Measurements from ENCODE around the gene RFX5. TPM values are rescaled to one million over a fixed set of nuclear protein-coding genes. Genes with fewer than 3 reads are reported as not detected.
"Not testable (repeated sequence)": the region's sequence is repeated elsewhere in the genome, so short reads cannot be mapped to it uniquely, and the experiment has no call there.

The RFX5 gene
- total RNA-seq, 1 donor from 2014 or later: 262 TPM

DNA sequence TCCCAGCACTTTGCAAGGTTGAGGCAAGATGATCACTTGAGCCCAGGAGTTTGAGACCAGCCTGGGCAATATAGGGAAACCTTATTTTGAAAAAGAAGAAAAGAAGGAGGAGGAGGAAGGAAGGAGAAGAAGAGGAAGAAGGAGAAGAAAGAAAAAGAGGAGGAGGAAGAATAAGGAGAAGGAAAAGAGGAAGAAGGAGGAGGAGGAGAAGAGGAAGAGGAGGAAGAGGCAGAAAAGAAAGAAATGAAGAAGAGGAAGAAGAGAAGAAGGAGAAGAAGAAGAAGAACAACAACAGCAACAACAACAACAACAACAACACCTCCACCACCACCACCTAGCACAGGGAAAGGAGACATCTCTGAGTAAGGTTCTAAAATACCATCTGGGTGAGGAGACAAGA, 14.8 kb upstream of the RFX5 start:
- Mint-ChIP-seq H3K27me3 (no peaks in the 10 kb centered on the region), H3K4me1 (no peaks in the 10 kb centered on the region), H3K36me3 (ENCODE audit: low read depth) (no peaks in the 10 kb centered on the region), H3K9me3 (no peaks in the 10 kb centered on the region), H3K4me3 (no peak overlapping the region), H3K27ac (no peak overlapping the region)
- ChIA-PET POLR2A (no interaction called here), CTCF (no interaction called here)
- TF ChIP-seq, protein P1, sequence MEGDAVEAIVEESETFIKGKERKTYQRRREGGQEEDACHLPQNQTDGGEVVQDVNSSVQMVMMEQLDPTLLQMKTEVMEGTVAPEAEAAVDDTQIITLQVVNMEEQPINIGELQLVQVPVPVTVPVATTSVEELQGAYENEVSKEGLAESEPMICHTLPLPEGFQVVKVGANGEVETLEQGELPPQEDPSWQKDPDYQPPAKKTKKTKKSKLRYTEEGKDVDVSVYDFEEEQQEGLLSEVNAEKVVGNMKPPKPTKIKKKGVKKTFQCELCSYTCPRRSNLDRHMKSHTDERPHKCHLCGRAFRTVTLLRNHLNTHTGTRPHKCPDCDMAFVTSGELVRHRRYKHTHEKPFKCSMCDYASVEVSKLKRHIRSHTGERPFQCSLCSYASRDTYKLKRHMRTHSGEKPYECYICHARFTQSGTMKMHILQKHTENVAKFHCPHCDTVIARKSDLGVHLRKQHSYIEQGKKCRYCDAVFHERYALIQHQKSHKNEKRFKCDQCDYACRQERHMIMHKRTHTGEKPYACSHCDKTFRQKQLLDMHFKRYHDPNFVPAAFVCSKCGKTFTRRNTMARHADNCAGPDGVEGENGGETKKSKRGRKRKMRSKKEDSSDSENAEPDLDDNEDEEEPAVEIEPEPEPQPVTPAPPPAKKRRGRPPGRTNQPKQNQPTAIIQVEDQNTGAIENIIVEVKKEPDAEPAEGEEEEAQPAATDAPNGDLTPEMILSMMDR (IDR thresholded peaks at IDR 0.05): no peak
- DNase-seq (no peak), ATAC-seq (ENCODE audit: low read depth) (no peak)
- intact Hi-C loops (cut with micrococcal nuclease): no loop called here

DNA sequence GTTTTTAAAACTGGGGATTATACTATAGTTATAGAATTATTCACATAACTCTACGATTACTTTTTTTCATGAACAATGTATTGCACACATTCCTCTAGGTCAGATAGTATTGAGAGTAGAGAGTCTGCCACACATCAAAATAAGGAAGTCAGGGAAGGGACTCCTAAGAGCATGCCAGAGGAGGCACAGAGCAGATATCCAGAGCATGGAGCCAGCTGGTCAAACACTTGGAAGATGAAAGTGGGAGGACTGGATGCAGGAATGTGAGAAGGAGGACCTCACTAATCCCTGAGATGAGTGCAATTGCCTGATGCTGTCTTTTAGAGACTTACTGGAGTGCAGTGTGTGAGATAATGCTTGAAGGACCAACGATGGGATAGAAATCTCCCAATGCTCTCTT, 9.6 kb upstream of the RFX5 start:
- no peak for ATAC-seq (ENCODE audit: low read depth)
- H3K27me3 Mint-ChIP-seq: no peaks in the 10 kb centered on the region
- intact Hi-C loops (cut with micrococcal nuclease): no loop called here

GRCh38 chr1:151352021-151352718, 5.1 kb upstream of the RFX5 start:
- ChIA-PET CTCF (no interaction called here), POLR2A (interaction anchor here (0.6 to 5.5 kb wide), 3 partner anchors 25 to 282 kb away, joined by 4 to 61 read pairs (median 4); partner anchors contain the start of genes PI4KB and PSMB4)
- Mint-ChIP-seq H3K36me3 (ENCODE audit: low read depth) (peaks cover 3% of the 10 kb centered on the region), H3K4me1 (peaks cover 15% of the 10 kb centered on the region), H3K4me3 (no peak overlapping the region), H3K27ac (no peak overlapping the region), H3K9me3 (peaks cover 4% of the 10 kb centered on the region), H3K27me3 (no peaks in the 10 kb centered on the region)
- DNase-seq: no peak
- TF ChIP-seq, protein P1 (IDR thresholded peaks at IDR 0.05): no peak
- intact Hi-C loops (cut with micrococcal nuclease): no loop called here
- ATAC-seq (ENCODE audit: low read depth): no peak

More for the DNA sequence above, 9.6 kb upstream of the RFX5 start:
- TF ChIP-seq, protein P1 (IDR thresholded peaks at IDR 0.05): no peak
- POLR2A ChIA-PET: interaction anchor here (0.7 to 1.1 kb wide), 2 partner anchors 10 to 16 kb away, joined by 3 read pairs; partner anchors contain the start of gene RFX5
- Mint-ChIP-seq H3K4me3 (no peak overlapping the region), H3K9me3 (peaks cover 4% of the 10 kb centered on the region), H3K36me3 (ENCODE audit: low read depth) (no peaks in the 10 kb centered on the region), H3K27ac (no peak overlapping the region), H3K4me1 (no peaks in the 10 kb centered on the region)
- no peak for DNase-seq
- CTCF ChIA-PET: no interaction called here

DNA sequence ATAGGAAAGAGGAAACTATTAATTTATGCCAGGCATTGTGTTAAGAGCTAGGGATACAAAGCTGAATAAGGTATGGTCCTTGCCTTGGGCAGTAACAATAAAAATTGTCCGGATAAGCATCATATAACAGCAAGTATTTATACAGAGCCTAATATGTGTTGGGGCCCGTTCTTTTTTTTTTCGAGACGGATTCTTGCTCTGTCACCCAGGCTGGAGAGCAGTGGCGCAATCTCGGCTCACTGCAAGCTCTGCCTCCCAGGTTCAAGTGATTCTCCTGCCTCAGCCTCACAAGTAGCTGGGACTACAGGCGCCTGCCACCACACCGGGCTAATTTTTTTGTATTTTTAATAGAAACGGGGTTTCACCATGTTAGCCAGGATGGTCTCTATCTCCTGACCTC, 3.3 kb upstream of the RFX5 start:
- H3K36me3 Mint-ChIP-seq (ENCODE audit: low read depth): peaks cover 20% of the 10 kb centered on the region
- ChIA-PET POLR2A (interaction anchor here (0.7 to 5.5 kb wide), 4 partner anchors 23 to 127 kb away, joined by 3 to 61 read pairs (median 22); partner anchors contain the start of genes PI4KB and PSMB4), CTCF (interaction anchor here (0.7 to 1.3 kb wide), 2 partner anchors 10 to 57 kb away, joined by 4 to 7 read pairs; no protein-coding TSS in a partner anchor)
- intact Hi-C loops (cut with micrococcal nuclease); H3K27me3 Mint-ChIP-seq; ATAC-seq (ENCODE audit: low read depth); H3K9me3 Mint-ChIP-seq; H3K27ac Mint-ChIP-seq; H3K4me3 Mint-ChIP-seq; DNase-seq: not testable (repeated sequence)
- peaks cover 32% of the 10 kb centered on the region for H3K4me1 Mint-ChIP-seq

GRCh38 chr1:151347523-151348246, 633 bp upstream of the RFX5 start:
- CTCF ChIA-PET: no interaction called here
- intact Hi-C loops (cut with micrococcal nuclease): loop anchor here (1.0 to 10.0 kb wide), 9 partner anchors 20 to 1025 kb away; partner anchors contain the start of genes ENSA, PI4KB, PIP5K1A and POGZ
- Mint-ChIP-seq H3K27me3 (no peaks in the 10 kb centered on the region), H3K9me3 (peaks cover 4% of the 10 kb centered on the region), H3K36me3 (ENCODE audit: low read depth) (peaks cover 45% of the 10 kb centered on the region), H3K4me3 (peak overlapping the region; percentile 98), H3K4me1 (peaks cover 55% of the 10 kb centered on the region), H3K27ac (peak overlapping the region; percentile 100)
- TF ChIP-seq, protein P1 (IDR thresholded peaks at IDR 0.05): no peak
- no peak for DNase-seq
- ATAC-seq (ENCODE audit: low read depth): no peak
- POLR2A ChIA-PET: interaction anchor here (0.5 to 5.5 kb wide), 18 partner anchors 9 to 248 kb away, joined by 3 to 61 read pairs (median 4); partner anchors contain the start of genes PI4KB, PSMB4 and PSMD4

All from activated B cell treated with CpG ODN at 0.5 μM for 24 hours (primary cell).